ENCODE results near the gene SETX.
A peak's percentile ranks its signal among the peaks of the same experiment; 100 is the strongest.
"Not testable (repeated sequence)": the region's sequence is repeated elsewhere in the genome, so short reads cannot be mapped to it uniquely, and the experiment has no call there.

Gene SETX

GRCh38 chr9:132283863-132284262 is 70.9 kb downstream of the SETX start:
- no peak for DNase-seq

- DNase-seq: no peak
Measured at GRCh38 chr9:132283165-132283564, 71.6 kb downstream of the SETX start.

GRCh38 chr9:132274861-132275260 is 79.9 kb downstream of the SETX start:
- no peak for DNase-seq

GRCh38 chr9:132269704-132270516 is 84.9 kb downstream of the SETX start:
- not testable (repeated sequence) for DNase-seq

GRCh38 chr9:132268725-132269352 is 85.9 kb downstream of the SETX start:
- DNase-seq: peak; percentile 22 to 59

GRCh38 chr9:132267660-132268059 is 87.1 kb downstream of the SETX start:
- no peak for DNase-seq

GRCh38 chr9:132266017-132266416 is 88.8 kb downstream of the SETX start:
- no peak for DNase-seq

GRCh38 chr9:132260846-132261245 is 93.9 kb downstream of the SETX start:
- no peak for DNase-seq

GRCh38 chr9:132250324-132251262 is 104.2 kb downstream of the SETX start:
- no peak for DNase-seq

GRCh38 chr9:132249690-132250089 is 105.1 kb downstream of the SETX start:
- DNase-seq: no peak

GRCh38 chr9:132249123-132249522 is 105.7 kb downstream of the SETX start:
- no peak for DNase-seq

- no peak for DNase-seq
Measured at GRCh38 chr9:132247942-132248341, 106.8 kb downstream of the SETX start.

- no peak for DNase-seq
Measured at GRCh38 chr9:132245465-132245864, 109.3 kb downstream of the SETX start.

- no peak for DNase-seq
Measured at GRCh38 chr9:132244582-132245455, 110.0 kb downstream of the SETX start.

- no peak for DNase-seq
Measured at GRCh38 chr9:132243156-132244074, 111.4 kb downstream of the SETX start.

- DNase-seq: no peak
Measured at GRCh38 chr9:132242621-132243155, 112.1 kb downstream of the SETX start.

- DNase-seq: no peak
Measured at GRCh38 chr9:132241840-132242620, 112.8 kb downstream of the SETX start.

- DNase-seq: no peak
Measured at GRCh38 chr9:132241483-132241839, 113.3 kb downstream of the SETX start.

GRCh38 chr9:132240841-132241482 is 113.8 kb downstream of the SETX start:
- peak; percentile 9 to 68 for DNase-seq
